ENCODE data around the gene IDS.
"Not testable (repeated sequence)": the region's sequence is repeated elsewhere in the genome, so short reads cannot be mapped to it uniquely, and the experiment has no call there.

DNA sequence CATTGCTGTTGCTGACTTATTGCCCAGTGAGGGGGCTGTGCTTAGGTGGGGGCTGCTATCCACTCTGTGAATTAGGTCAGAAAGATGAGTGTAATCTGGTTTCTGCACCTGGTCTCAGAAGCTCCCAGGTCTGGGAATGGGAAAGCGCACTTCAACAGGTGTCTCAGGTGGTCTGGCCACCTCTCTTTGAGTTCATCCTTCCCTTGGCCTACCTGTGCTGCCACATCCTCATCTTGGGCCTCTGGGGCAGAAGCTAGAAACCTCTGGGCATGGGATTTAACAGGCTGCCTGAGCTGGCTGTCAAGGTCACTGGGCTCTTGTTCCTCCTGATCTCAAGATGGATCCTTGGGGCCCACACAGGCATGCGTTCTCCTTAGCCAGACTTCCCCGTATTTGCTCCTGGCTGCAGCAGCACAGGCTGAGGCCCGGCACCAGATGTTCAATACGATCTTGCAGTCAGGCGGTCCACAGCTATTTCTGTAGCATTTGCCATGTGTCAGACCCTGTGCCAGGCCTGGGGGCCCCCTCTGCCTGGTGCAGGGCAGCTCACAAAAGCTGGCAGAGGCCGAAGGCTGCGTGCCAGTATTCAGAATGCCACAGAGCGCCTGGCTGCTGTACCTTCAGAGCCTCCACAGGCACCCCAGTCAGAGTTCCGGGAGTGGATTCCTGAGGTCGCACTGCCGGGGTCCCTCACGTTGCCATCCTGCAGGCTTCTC lies 21.4 kb upstream of the IDS start:
- not testable (repeated sequence) for TF ChIP-seq POLR2A (IDR thresholded peaks at IDR 0.05)
- TF ChIP-seq, protein P1, sequence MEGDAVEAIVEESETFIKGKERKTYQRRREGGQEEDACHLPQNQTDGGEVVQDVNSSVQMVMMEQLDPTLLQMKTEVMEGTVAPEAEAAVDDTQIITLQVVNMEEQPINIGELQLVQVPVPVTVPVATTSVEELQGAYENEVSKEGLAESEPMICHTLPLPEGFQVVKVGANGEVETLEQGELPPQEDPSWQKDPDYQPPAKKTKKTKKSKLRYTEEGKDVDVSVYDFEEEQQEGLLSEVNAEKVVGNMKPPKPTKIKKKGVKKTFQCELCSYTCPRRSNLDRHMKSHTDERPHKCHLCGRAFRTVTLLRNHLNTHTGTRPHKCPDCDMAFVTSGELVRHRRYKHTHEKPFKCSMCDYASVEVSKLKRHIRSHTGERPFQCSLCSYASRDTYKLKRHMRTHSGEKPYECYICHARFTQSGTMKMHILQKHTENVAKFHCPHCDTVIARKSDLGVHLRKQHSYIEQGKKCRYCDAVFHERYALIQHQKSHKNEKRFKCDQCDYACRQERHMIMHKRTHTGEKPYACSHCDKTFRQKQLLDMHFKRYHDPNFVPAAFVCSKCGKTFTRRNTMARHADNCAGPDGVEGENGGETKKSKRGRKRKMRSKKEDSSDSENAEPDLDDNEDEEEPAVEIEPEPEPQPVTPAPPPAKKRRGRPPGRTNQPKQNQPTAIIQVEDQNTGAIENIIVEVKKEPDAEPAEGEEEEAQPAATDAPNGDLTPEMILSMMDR (IDR thresholded peaks at IDR 0.05) = not testable (repeated sequence)

Measured in sigmoid colon (tissue), 3 donors.